MCF 10A (cell line): ENCODE data around the gene MUC2. TPM values are rescaled to one million over a fixed set of nuclear protein-coding genes. Genes with fewer than 3 reads are reported as not detected.

ENCODE experiments used
- Bru-seq: library from RNA; stranded (reverse); fragments of 400-500 nt; gene quantifications from one replicate; lab custom pipeline; 2021; lab: Mats Ljungman, UMichigan
- BruChase-seq, 2 experiments: library from RNA; stranded (reverse); fragments of 400-500 nt; gene quantifications; one replicate each; lab custom pipeline; 2021; lab: Mats Ljungman, UMichigan
- BruUV-seq: library from RNA; stranded (reverse); fragments of 400-500 nt; replicated peaks from 2 replicates; lab custom pipeline; 2021; lab: Mats Ljungman, UMichigan
- CTCF ChIA-PET: fragments of 300-600 bp; sonication (Branson Sonifier 250); formaldehyde crosslinking; extraction: SDS; loops from one replicate; lab custom pipeline; 2021; ENCODE audit warnings: antibody characterized with exemption, inconsistent platforms; lab: Yijun Ruan, JAX
- POLR2A ChIA-PET: fragments of 300-600, 350-650 bp; sonication (Branson Sonifier 250); formaldehyde crosslinking; extraction: SDS; loops from one replicate; lab custom pipeline; 2020; ENCODE audit warnings: antibody characterized with exemption, inconsistent platforms; lab: Yijun Ruan, JAX
- DNase-seq: peaks from one replicate; pipeline ENCODE4 v3.0.0-alpha.2; 2018; ENCODE audit not compliant: unreplicated experiment
- H3K27ac Mint-ChIP-seq: one replicate; pipeline ENCODE4 v1.8.0; 2022; ENCODE audit warnings: mild to moderate bottlenecking, low read depth, mixed read lengths; ENCODE audit not compliant: unreplicated experiment
- H3K27me3 Mint-ChIP-seq: one replicate; pipeline ENCODE4 v1.8.0; 2022; ENCODE audit warnings: mixed read lengths; ENCODE audit not compliant: insufficient read depth, unreplicated experiment
- H3K36me3 Mint-ChIP-seq: one replicate; pipeline ENCODE4 v1.8.0; 2022; ENCODE audit warnings: mild to moderate bottlenecking, moderate library complexity, mixed read lengths; ENCODE audit not compliant: insufficient read depth, unreplicated experiment
- H3K4me1 Mint-ChIP-seq: one replicate; pipeline ENCODE4 v1.8.0; 2022; ENCODE audit warnings: mixed read lengths; ENCODE audit not compliant: insufficient read depth, unreplicated experiment
- H3K4me3 Mint-ChIP-seq: one replicate; pipeline ENCODE4 v1.8.0; 2022; ENCODE audit warnings: mild to moderate bottlenecking, moderate library complexity, mixed read lengths; ENCODE audit not compliant: unreplicated experiment
- H3K9me3 Mint-ChIP-seq: one replicate; pipeline ENCODE4 v1.8.0; 2022; ENCODE audit warnings: mixed read lengths; ENCODE audit not compliant: unreplicated experiment
- intact Hi-C: fragments of 100-400 bp; cut with micrococcal nuclease; formaldehyde crosslinking; loops from 2 replicates; pipeline ENCODE4 v1.14.1; 2022
- long read RNA-seq: library from polyadenylated mRNA; stranded (forward); transcript quantifications from one replicate; pipeline ENCODE4 v2.0.0, GENCODE V29; 2022
- total RNA-seq: library from RNA; stranded (reverse); gene quantifications from 2 replicates; pipeline ENCODE4 v1.2.3, GENCODE V29; 2022
- TF ChIP-seq, protein P1 (sequence below): fragments of 200-600 bp; IDR thresholded peaks from one replicate; pipeline ENCODE4 v1.8.0; 2022; ENCODE audit warnings: antibody characterized with exemption, mild to moderate bottlenecking; ENCODE audit not compliant: unreplicated experiment

MUC2 gene
- total RNA-seq (0.02 TPM in 2 replicates), Bru-seq, nascent RNA (not detected), BruChase-seq, experiment 1, labeled RNA remaining after a 6-hour chase (not detected), BruChase-seq, experiment 2, labeled RNA remaining after a 2-hour chase (not detected)
- long read RNA-seq: 0 reads

DNA sequence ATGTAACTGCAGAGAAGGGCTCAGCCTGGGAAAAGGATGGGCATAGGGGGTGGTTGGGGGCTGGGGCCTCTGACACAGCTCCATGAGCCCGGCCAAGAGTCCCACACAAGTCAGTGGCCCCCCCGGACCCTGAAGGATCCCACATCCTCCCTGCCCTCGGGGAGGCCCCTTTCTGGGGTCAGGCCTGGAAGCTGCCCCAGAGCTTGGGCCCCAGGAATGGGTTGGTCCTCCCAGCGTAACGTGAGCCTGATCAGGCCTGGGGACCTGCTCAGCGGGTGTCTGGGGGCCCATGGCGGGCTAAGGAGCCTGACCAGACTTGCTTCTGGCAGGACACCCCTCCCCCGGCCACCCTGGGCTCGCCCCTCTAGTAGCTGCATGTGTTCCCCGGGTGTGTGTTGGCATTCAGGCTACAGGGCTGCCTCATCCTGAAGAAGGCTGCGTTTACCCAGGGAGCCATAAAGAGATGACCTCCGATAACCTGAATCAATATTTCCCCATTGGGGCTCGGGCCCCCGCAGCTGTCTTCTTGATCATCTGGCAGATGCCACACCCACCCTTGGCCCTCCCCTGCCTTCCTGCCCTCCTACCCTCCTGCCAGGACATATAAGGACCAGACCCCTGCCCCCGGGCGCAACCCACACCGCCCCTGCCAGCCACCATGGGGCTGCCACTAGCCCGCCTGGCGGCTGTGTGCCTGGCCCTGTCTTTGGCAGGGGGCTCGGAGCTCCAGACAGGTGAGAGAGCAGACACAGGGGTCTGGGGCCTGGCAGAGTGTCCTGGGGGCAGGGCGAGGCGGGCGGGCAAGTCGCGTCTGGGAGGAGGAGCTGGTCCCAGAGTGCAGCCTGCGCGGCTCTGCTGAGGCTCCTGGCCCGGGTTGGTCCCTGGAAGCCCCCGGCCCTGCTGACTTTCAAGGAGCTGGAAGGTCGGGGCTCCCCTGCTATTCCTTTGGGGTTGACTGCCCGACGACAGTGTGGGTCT lies at the start of gene MUC2:
Gene MUC2 (plus strand): TSS at position 631 of the 978 bp plus-strand sequence.
- H3K27ac Mint-ChIP-seq: no peak within 1 kb of the TSS
- TF ChIP-seq, protein P1, sequence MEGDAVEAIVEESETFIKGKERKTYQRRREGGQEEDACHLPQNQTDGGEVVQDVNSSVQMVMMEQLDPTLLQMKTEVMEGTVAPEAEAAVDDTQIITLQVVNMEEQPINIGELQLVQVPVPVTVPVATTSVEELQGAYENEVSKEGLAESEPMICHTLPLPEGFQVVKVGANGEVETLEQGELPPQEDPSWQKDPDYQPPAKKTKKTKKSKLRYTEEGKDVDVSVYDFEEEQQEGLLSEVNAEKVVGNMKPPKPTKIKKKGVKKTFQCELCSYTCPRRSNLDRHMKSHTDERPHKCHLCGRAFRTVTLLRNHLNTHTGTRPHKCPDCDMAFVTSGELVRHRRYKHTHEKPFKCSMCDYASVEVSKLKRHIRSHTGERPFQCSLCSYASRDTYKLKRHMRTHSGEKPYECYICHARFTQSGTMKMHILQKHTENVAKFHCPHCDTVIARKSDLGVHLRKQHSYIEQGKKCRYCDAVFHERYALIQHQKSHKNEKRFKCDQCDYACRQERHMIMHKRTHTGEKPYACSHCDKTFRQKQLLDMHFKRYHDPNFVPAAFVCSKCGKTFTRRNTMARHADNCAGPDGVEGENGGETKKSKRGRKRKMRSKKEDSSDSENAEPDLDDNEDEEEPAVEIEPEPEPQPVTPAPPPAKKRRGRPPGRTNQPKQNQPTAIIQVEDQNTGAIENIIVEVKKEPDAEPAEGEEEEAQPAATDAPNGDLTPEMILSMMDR: no peak

DNA sequence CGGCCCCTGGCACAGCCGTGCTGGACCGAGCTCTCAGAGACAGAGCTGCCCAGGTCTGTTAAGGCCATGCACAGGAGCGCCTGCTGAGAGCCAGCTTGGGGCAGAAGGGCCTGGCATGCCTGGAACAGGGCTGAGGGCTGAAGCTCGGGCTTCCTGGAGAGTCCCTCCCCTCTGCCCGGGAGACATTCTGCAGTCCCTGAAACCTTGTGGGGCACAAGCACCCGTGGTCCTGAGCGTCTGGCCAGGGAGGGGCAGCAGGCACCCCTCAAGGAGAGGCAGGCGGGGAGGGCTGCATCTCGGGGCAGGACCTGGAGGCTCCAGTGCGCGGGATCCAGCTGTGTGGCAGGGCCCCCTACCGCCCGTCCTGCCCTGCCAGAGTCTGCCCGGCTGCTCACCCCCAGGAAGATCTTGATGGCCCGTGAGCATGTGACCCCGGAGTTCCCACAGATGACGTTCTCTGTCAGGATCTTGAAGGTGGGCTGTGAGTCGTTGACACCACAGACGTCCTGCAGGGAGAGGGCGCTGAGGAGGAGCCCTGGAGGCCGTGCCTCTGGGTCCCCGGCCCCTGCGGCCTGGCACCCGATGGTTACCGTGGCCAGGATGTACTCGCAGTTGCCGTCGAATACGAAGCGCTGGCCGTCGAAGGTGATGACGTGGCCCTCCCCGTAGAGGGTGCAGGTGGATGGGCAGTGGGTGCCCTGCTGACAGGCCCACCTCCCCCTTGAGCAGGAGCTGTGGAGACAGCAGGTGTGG lies 49.1 kb upstream of the MUC2 start:
- CTCF ChIA-PET: interaction anchor here (0.6 kb wide), 1 partner anchor 492 kb away, joined by 3 read pairs; no protein-coding TSS in a partner anchor
- H3K27me3 Mint-ChIP-seq: no peaks in the 10 kb centered on the region

More for the DNA sequence above, at the start of gene MUC2:
- ChIA-PET POLR2A (no interaction called here), CTCF (interaction anchor here (0.8 kb wide), 1 partner anchor 457 kb away, joined by 3 read pairs; no protein-coding TSS in a partner anchor)
- no peaks in the 10 kb centered on the region for H3K9me3 Mint-ChIP-seq
- H3K4me3 Mint-ChIP-seq: no peak within 1 kb of the TSS
- no peaks in the 10 kb centered on the region for H3K4me1 Mint-ChIP-seq
- no peaks in the 10 kb centered on the region for H3K27me3 Mint-ChIP-seq
- peaks cover 7% of the 10 kb centered on the region for H3K36me3 Mint-ChIP-seq
- no TSS peak for BruUV-seq
- intact Hi-C loops: no loop called here
- no peak for DNase-seq

DNA sequence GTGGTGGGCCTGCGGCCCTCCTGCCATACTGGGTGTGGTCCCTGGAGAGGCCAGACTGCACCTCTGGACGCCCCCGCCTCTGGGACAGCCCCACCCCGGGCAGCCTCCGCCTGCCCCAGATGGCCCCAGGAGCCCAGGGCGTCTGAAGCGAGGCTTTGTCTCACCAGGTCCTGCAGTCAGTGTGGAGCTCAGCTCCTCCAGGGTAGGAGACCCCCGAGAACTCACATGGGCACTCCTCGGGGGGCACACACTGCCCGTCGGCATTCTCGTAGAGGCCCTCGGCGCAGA lies 48.6 kb upstream of the MUC2 start:
- H3K27ac Mint-ChIP-seq: no peak overlapping the region

More for the DNA sequence above, 49.1 kb upstream of the MUC2 start:
- TF ChIP-seq, protein P1: no peak
- H3K9me3 Mint-ChIP-seq: no peaks in the 10 kb centered on the region
- H3K4me3 Mint-ChIP-seq: no peak overlapping the region
- no peaks in the 10 kb centered on the region for H3K36me3 Mint-ChIP-seq
- H3K27ac Mint-ChIP-seq: no peak overlapping the region
- POLR2A ChIA-PET: interaction anchor here (0.7 to 1.4 kb wide), 2 partner anchors 8 to 17 kb away, joined by 3 read pairs; no protein-coding TSS in a partner anchor
- no peaks in the 10 kb centered on the region for H3K4me1 Mint-ChIP-seq
- no TSS peak for BruUV-seq
- intact Hi-C loops: no loop called here
- DNase-seq: no peak

More for the DNA sequence above, 48.6 kb upstream of the MUC2 start:
- no peak for DNase-seq
- BruUV-seq: no TSS peak
- TF ChIP-seq, protein P1: no peak
- ChIA-PET POLR2A (interaction anchor here (0.7 kb wide), 1 partner anchor 17 kb away, joined by 3 read pairs; no protein-coding TSS in a partner anchor), CTCF (interaction anchor here (0.6 kb wide), 1 partner anchor 491 kb away, joined by 3 read pairs; no protein-coding TSS in a partner anchor)
- Mint-ChIP-seq H3K9me3 (no peaks in the 10 kb centered on the region), H3K36me3 (no peaks in the 10 kb centered on the region), H3K4me1 (no peaks in the 10 kb centered on the region), H3K27me3 (no peaks in the 10 kb centered on the region), H3K4me3 (no peak overlapping the region)
- intact Hi-C loops: no loop called here
